ENCODE measurements around the gene CSPG5.

The CSPG5 gene

GRCh38 chr3:47578691-47579632, at the start of gene CSPG5:
CSPG5 (minus strand) TSS chr3:47578865; CDS start chr3:47578693, 172 bp downstream.
- TF ChIP-seq, protein P1, sequence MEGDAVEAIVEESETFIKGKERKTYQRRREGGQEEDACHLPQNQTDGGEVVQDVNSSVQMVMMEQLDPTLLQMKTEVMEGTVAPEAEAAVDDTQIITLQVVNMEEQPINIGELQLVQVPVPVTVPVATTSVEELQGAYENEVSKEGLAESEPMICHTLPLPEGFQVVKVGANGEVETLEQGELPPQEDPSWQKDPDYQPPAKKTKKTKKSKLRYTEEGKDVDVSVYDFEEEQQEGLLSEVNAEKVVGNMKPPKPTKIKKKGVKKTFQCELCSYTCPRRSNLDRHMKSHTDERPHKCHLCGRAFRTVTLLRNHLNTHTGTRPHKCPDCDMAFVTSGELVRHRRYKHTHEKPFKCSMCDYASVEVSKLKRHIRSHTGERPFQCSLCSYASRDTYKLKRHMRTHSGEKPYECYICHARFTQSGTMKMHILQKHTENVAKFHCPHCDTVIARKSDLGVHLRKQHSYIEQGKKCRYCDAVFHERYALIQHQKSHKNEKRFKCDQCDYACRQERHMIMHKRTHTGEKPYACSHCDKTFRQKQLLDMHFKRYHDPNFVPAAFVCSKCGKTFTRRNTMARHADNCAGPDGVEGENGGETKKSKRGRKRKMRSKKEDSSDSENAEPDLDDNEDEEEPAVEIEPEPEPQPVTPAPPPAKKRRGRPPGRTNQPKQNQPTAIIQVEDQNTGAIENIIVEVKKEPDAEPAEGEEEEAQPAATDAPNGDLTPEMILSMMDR (IDR thresholded peaks at IDR 0.05; ENCODE audit: low read depth, low read length, missing control alignments): no peak
- peaks cover 11% of the 10 kb centered on the region for H3K27me3 ChIP-seq (replicated peaks)
- no peaks in the 10 kb centered on the region for H3K36me3 ChIP-seq (replicated peaks)
- H3K27ac ChIP-seq: no peak within 1 kb of the TSS
- in situ Hi-C loops (cut with HindIII; ENCODE audit: low pct_ligation_motif_present, low sequenced_read_pairs): no loop called here
- no peak for DNase-seq
- peak within 1 kb of the TSS; percentile 43 for H3K4me3 ChIP-seq (ENCODE audit: low read depth, low read length)

DNA sequence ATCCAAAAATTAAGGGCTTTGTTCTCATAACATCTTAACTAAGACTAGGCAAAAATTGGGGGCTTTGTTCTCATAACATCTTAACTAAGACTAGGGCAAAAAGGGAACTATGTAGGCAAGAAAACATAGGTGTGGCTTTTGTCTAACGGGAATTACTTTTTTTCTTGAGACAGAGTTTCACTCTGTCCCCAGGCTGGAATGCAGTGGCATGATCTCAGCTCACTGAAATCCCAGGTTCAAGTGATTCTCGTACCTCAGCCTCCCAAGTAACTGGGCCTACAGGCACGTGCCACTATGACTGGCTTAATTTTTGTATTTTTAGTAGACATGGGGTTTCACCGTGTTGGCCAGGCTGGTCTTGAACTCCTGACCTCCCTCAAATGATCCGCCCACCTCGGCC, 49.8 kb upstream of the CSPG5 start:
- in situ Hi-C loops (cut with HindIII; ENCODE audit: low pct_ligation_motif_present, low sequenced_read_pairs): no loop called here
- Histone ChIP-seq H3K27ac (no peak overlapping the region), H3K27me3 (replicated peaks) (no peaks in the 10 kb centered on the region), H3K36me3 (replicated peaks) (peaks cover 38% of the 10 kb centered on the region), H3K4me3 (ENCODE audit: low read depth, low read length) (no peak overlapping the region)
- no peak for DNase-seq
- TF ChIP-seq, protein P1 (IDR thresholded peaks at IDR 0.05; ENCODE audit: low read depth, low read length, missing control alignments): no peak

- DNase-seq: no peak
- Histone ChIP-seq H3K27me3 (replicated peaks) (no peaks in the 10 kb centered on the region), H3K27ac (no peak overlapping the region), H3K4me3 (ENCODE audit: low read depth, low read length) (no peak overlapping the region), H3K36me3 (replicated peaks) (peaks cover 22% of the 10 kb centered on the region)
- in situ Hi-C loops (cut with HindIII; ENCODE audit: low pct_ligation_motif_present, low sequenced_read_pairs): no loop called here
- TF ChIP-seq, protein P1 (IDR thresholded peaks at IDR 0.05; ENCODE audit: low read depth, low read length, missing control alignments): no peak
Observed at GRCh38 chr3:47622671-47623461, 44.2 kb upstream of the CSPG5 start.

- no peak for DNase-seq
- H3K36me3 ChIP-seq (replicated peaks): peaks cover 24% of the 10 kb centered on the region
- in situ Hi-C loops (cut with HindIII; ENCODE audit: low pct_ligation_motif_present, low sequenced_read_pairs): no loop called here
Observed at GRCh38 chr3:47617086-47618010, 38.7 kb upstream of the CSPG5 start.

DNA sequence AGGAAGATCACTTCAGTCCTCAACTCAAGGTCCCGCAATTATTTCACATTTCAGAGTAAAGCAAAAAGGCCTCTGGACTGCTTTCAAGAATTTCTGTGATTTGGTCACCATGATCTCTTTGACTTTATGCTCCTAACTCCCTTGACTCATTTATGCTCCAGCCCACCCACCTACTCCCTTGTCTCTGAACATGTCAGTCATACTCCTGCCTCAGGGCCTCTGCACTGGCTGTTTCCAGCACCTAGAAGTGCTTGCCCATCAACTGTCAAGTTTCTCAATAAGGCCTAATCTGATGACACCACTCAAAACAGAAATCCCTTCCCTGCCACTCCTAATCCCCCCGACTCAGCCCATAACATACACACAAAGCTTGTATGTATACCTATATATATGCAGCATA, 36.1 kb upstream of the CSPG5 start:
- Histone ChIP-seq H3K36me3 (replicated peaks) (peaks cover 19% of the 10 kb centered on the region), H3K27me3 (replicated peaks) (no peaks in the 10 kb centered on the region)
- TF ChIP-seq, protein P1 (IDR thresholded peaks at IDR 0.05; ENCODE audit: low read depth, low read length, missing control alignments): no peak

More at GRCh38 chr3:47617086-47618010, 38.7 kb upstream of the CSPG5 start:
- TF ChIP-seq, protein P1 (IDR thresholded peaks at IDR 0.05; ENCODE audit: low read depth, low read length, missing control alignments): no peak
- H3K27ac ChIP-seq: no peak overlapping the region
- H3K4me3 ChIP-seq (ENCODE audit: low read depth, low read length): no peak overlapping the region
- H3K27me3 ChIP-seq (replicated peaks): no peaks in the 10 kb centered on the region

More for the DNA sequence above, 36.1 kb upstream of the CSPG5 start:
- no peak for DNase-seq
- Histone ChIP-seq H3K27ac (no peak overlapping the region), H3K4me3 (ENCODE audit: low read depth, low read length) (no peak overlapping the region)
- in situ Hi-C loops (cut with HindIII; ENCODE audit: low pct_ligation_motif_present, low sequenced_read_pairs): no loop called here

All from brain microvascular endothelial cell (primary cell).